H9 (cell line): ENCODE measurements around the gene PODNL1. TPM values are rescaled to one million over a fixed set of nuclear protein-coding genes. Genes with fewer than 3 reads are reported as not detected.

Experiments used
- DNase-seq: peaks from one replicate; pipeline ENCODE4 v3.0.0-alpha.2; 2017
- H2AFZ ChIP-seq: one replicate; pipeline ENCODE4 v1.6.1; 2013; ENCODE audit warnings: mild to moderate bottlenecking, low read length, control low read depth, moderate library complexity
- H2AK5ac ChIP-seq: 2 replicates; pipeline ENCODE4 v1.6.1; 2013; ENCODE audit warnings: low read length, control low read depth, mixed read lengths; ENCODE audit not compliant: insufficient read length
- H2BK120ac ChIP-seq: one replicate; pipeline ENCODE4 v1.6.1; 2013; ENCODE audit warnings: low read depth, mild to moderate bottlenecking, low read length, control low read depth, inconsistent platforms; ENCODE audit not compliant: poor library complexity, severe bottlenecking
- H2BK12ac ChIP-seq: 2 replicates; pipeline ENCODE4 v1.6.1; 2013; ENCODE audit warnings: low read length, control low read depth, mixed read lengths, low read depth; ENCODE audit not compliant: insufficient read length
- H2BK15ac ChIP-seq: 2 replicates; pipeline ENCODE4 v1.6.1; 2013; ENCODE audit warnings: low read depth, low read length, control low read depth
- H2BK20ac ChIP-seq: one replicate; pipeline ENCODE4 v1.6.1; 2013; ENCODE audit warnings: low read depth, mild to moderate bottlenecking, low read length, control low read depth, inconsistent platforms; ENCODE audit not compliant: poor library complexity, severe bottlenecking
- H2BK5ac ChIP-seq: 2 replicates; pipeline ENCODE4 v1.6.1; 2013; ENCODE audit warnings: low read length, control low read depth, mixed read lengths; ENCODE audit not compliant: insufficient read length
- H3K14ac ChIP-seq: 2 replicates; pipeline ENCODE4 v1.6.1; 2013; ENCODE audit warnings: low read length, control low read depth; ENCODE audit not compliant: insufficient read depth
- H3K18ac ChIP-seq: 2 replicates; pipeline ENCODE4 v1.6.1; 2013; ENCODE audit warnings: low read depth, mild to moderate bottlenecking, mixed read lengths, low read length, control low read depth; ENCODE audit not compliant: insufficient read length
- H3K23ac ChIP-seq: 2 replicates; pipeline ENCODE4 v1.6.1; 2013; ENCODE audit warnings: low read length, control low read depth, mixed read lengths, low read depth; ENCODE audit not compliant: insufficient read length
- H3K23me2 ChIP-seq: 2 replicates; pipeline ENCODE4 v1.6.1; 2013; ENCODE audit warnings: low read depth, mild to moderate bottlenecking, mixed read lengths, low read length, control low read depth; ENCODE audit not compliant: insufficient read length, poor library complexity, severe bottlenecking
- H3K27ac ChIP-seq: 2 replicates; pipeline ENCODE4 v1.5.1; 2013; ENCODE audit warnings: low read length, control low read depth, mixed read lengths, low read depth; ENCODE audit not compliant: insufficient read length
- H3K27me3 ChIP-seq: 2 replicates; pipeline ENCODE4 v1.6.1; 2013; ENCODE audit warnings: low read length, control low read depth, inconsistent platforms; ENCODE audit not compliant: insufficient read depth
- H3K4ac ChIP-seq: 2 replicates; pipeline ENCODE4 v1.6.1; 2013; ENCODE audit warnings: low read depth, mild to moderate bottlenecking, control low read depth, inconsistent platforms, low read length, moderate library complexity
- H3K4me1 ChIP-seq: 2 replicates; pipeline ENCODE4 v1.6.1; 2013; ENCODE audit warnings: low read length, control low read depth, inconsistent platforms; ENCODE audit not compliant: insufficient read depth
- H3K4me2 ChIP-seq: 2 replicates; pipeline ENCODE4 v1.6.1; 2013; ENCODE audit warnings: low read length, control low read depth, mixed read lengths; ENCODE audit not compliant: insufficient read length, insufficient read depth
- H3K56ac ChIP-seq: 2 replicates; pipeline ENCODE4 v1.6.1; 2013; ENCODE audit warnings: low read depth, mild to moderate bottlenecking, mixed read lengths, low read length, control low read depth; ENCODE audit not compliant: insufficient read length
- H3K79me1 ChIP-seq: 2 replicates; pipeline ENCODE4 v1.6.1; 2013; ENCODE audit warnings: low read depth, mild to moderate bottlenecking, moderate library complexity, low read length, control low read depth, inconsistent platforms; ENCODE audit not compliant: insufficient read depth, poor library complexity, severe bottlenecking
- H3K79me2 ChIP-seq: 2 replicates; pipeline ENCODE4 v1.6.1; 2013; ENCODE audit warnings: low read length, control low read depth, inconsistent platforms; ENCODE audit not compliant: insufficient read depth
- H3K9ac ChIP-seq: 2 replicates; pipeline ENCODE4 v1.6.1; 2013; ENCODE audit warnings: low read length, control low read depth, mixed read lengths; ENCODE audit not compliant: insufficient read length; ENCODE audit errors: extremely low read depth
- H3K9me3 ChIP-seq: one replicate; pipeline ENCODE4 v1.6.1; 2013; ENCODE audit warnings: low read depth, low read length, inconsistent platforms; ENCODE audit not compliant: control insufficient read depth
- H3T11ph ChIP-seq: one replicate; pipeline ENCODE4 v1.6.1; 2013; ENCODE audit warnings: mild to moderate bottlenecking, low read length, control low read depth, inconsistent platforms
- H4K20me1 ChIP-seq: one replicate; pipeline ENCODE4 v1.6.1; 2013; ENCODE audit not compliant: control insufficient read depth, insufficient read length, insufficient read depth
- H4K5ac ChIP-seq: 2 replicates; pipeline ENCODE4 v1.6.1; 2013; ENCODE audit warnings: low read depth, mild to moderate bottlenecking, mixed read lengths, low read length, control low read depth; ENCODE audit not compliant: insufficient read length
- H4K8ac ChIP-seq: replicated peaks from 2 replicates; pipeline ENCODE4 v1.6.1; 2013; ENCODE audit warnings: low read length, control low read depth, mixed read lengths, low read depth; ENCODE audit not compliant: insufficient read length
- H4K91ac ChIP-seq: 2 replicates; pipeline ENCODE4 v1.6.1; 2013; ENCODE audit warnings: low read depth, mild to moderate bottlenecking, moderate library complexity, mixed read lengths, low read length, control low read depth; ENCODE audit not compliant: insufficient read length
- H3K27ac Mint-ChIP-seq, 3 experiments: 2 replicates in 2 of 3; 3 replicates in 1 of 3; pipeline ENCODE4 v1.8.0; 2020 to 2021; ENCODE audit warnings: mixed read lengths in 3 of 3, mild to moderate bottlenecking in 1 of 3, moderate library complexity in 1 of 3
- H3K27me3 Mint-ChIP-seq: 2 replicates; pipeline ENCODE4 v1.8.0; 2021; ENCODE audit warnings: low read depth, mild to moderate bottlenecking, moderate library complexity, mixed read lengths
- H3K36me3 Mint-ChIP-seq, 3 experiments: 2 replicates in 2 of 3; 3 replicates in 1 of 3; pipeline ENCODE4 v1.8.0; 2020 to 2021; ENCODE audit warnings: low read depth in 3 of 3, mixed read lengths in 3 of 3; ENCODE audit not compliant: insufficient read depth in 1 of 3
- H3K4me1 Mint-ChIP-seq, 2 experiments: 2 replicates each; pipeline ENCODE4 v1.8.0; 2020; ENCODE audit warnings: mixed read lengths in 2 of 2
- H3K4me3 Mint-ChIP-seq, 2 experiments: 2 replicates in 1 of 2; 3 replicates in 1 of 2; pipeline ENCODE4 v1.8.0; 2020 to 2021; ENCODE audit warnings: mild to moderate bottlenecking in 2 of 2, mixed read lengths in 2 of 2, moderate library complexity in 1 of 2
- H3K9me3 Mint-ChIP-seq, 2 experiments: 2 replicates in 1 of 2; 3 replicates in 1 of 2; pipeline ENCODE4 v1.8.0; 2020; ENCODE audit warnings: mild to moderate bottlenecking in 2 of 2, mixed read lengths in 2 of 2, moderate library complexity in 1 of 2
- CTCF ChIP-seq: fragments of 200-600 bp; sonication (generic); conservative IDR thresholded peaks from 3 replicates; pipeline ENCODE4 v1.8.0; 2021; ENCODE audit warnings: antibody characterized with exemption, mild to moderate bottlenecking
- WGBS: extraction: QIAGEN DNeasy Blood & Tissue Kit; methylation state at CpG from one replicate; pipeline ENCODE4 v1.1.7; 2013; ENCODE audit warnings: missing lambda C conversion rate, low lambda C conversion rate, mixed read lengths; ENCODE audit not compliant: insufficient read length; ENCODE audit errors: extremely low coverage; 5-methylcytosine and 5-hydroxymethylcytosine counted together
- total RNA-seq: library from RNA; stranded (reverse); gene quantifications from 2 replicates; pipeline ENCODE4 v1.2.1, GENCODE V29; 2021

Gene PODNL1
- total RNA-seq, 1 experiment from 2014 or later: 0.68 TPM

- Histone ChIP-seq H2BK12ac (no peak overlapping the region), H3K14ac (no peak overlapping the region)
These were observed 6.0 kb downstream of the PODNL1 start for GRCh38 chr19:13932149-13932637.

More at GRCh38 chr19:13932149-13932637, 6.0 kb downstream of the PODNL1 start:
- no CpG with 5 or more reads among the region's 6 CpGs for WGBS
- Histone ChIP-seq H3K79me2 (no peaks in the 10 kb centered on the region), H3T11ph (no peak overlapping the region), H3K4ac (no peak overlapping the region), H2BK20ac (no peak overlapping the region), H4K8ac (no peak overlapping the region), H3K79me1 (no peaks in the 10 kb centered on the region), H3K23ac (no peak overlapping the region), H4K5ac (no peak overlapping the region), H2BK5ac (no peak overlapping the region), H3K4me2 (no peak overlapping the region), H3K9ac (no peak overlapping the region), H3K27ac (no peak overlapping the region), H2BK120ac (no peak overlapping the region), H3K56ac (no peak overlapping the region), H3K18ac (no peak overlapping the region), H4K20me1 (peaks cover 5% of the 10 kb centered on the region), H3K4me1 (peaks cover 3% of the 10 kb centered on the region; the same call in 1 of the 2 replicates), H3K23me2 (no peaks in the 10 kb centered on the region), H2AFZ (no peak overlapping the region), H2BK15ac (no peak overlapping the region), H2AK5ac (no peak overlapping the region), H4K91ac (no peak overlapping the region), H3K27me3 (no peaks in the 10 kb centered on the region), H3K9me3 (no peaks in the 10 kb centered on the region)
- H3K4me3 Mint-ChIP-seq: no peak overlapping the region
- H3K9me3 Mint-ChIP-seq: no peaks in the 10 kb centered on the region
- H3K27me3 Mint-ChIP-seq: no peaks in the 10 kb centered on the region; the same call in 1 of the 2 replicates
- no peak overlapping the region for H3K27ac Mint-ChIP-seq
- TF ChIP-seq CTCF: no peak
- peaks cover 6 to 16% (median 13%) of the 10 kb centered on the region in 3 experiments; a peak in 6 of 7 replicates for H3K36me3 Mint-ChIP-seq
- DNase-seq: no peak
- peaks cover 10 to 23% of the 10 kb centered on the region in 2 experiments for H3K4me1 Mint-ChIP-seq
